Measurements from ENCODE around the gene TMEM270.
"Not testable (repeated sequence)": the region's sequence is repeated elsewhere in the genome, so short reads cannot be mapped to it uniquely, and the experiment has no call there.

TMEM270 gene, protein sequence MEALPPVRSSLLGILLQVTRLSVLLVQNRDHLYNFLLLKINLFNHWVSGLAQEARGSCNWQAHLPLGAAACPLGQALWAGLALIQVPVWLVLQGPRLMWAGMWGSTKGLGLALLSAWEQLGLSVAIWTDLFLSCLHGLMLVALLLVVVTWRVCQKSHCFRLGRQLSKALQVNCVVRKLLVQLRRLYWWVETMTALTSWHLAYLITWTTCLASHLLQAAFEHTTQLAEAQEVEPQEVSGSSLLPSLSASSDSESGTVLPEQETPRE

DNA sequence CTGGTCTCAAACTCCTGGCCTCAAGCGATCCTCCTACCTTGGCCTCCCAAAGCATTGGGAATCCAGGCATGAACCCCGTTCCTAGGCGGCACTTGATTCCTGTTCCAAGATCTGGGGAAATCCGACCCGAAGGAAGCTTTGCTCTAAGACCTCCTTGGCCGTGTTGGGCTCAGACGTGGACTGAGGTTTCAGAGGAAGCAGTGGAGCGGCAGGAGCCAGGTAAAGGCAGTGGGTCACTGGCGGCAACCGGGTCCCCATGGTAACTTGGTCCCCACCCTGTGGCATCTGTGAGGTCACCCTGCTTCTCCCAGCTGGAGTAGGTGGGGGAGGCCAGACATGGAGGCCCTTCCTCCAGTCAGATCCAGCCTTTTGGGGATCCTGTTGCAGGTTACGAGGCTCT is at the start of gene TMEM270:
Gene TMEM270, plus strand, starts transcription at position 301 of the 400 bp plus-strand sequence. Its CDS starts 36 bp downstream, at position 337.
- DNase-seq (ENCODE audit: low read depth) = no peak

DNA sequence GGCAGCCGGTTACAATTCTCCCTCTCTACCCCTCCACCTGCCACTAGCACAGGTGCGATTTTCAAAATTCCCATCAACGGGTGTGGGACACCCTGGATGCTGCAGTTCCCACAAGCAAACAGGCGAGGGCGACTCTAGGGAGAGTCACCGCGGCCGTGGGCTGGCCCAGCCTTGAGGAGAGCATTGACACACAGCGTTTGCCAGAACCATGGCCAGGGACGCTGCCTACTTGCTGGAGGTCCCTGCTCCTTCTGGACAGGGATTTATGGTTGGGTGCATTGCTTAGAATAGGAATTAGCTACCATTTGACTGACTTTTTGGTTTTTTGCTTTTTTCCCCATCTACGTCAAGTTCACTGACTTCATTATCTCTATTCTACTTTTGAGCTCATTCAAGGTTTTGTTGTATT is 49.2 kb upstream of the TMEM270 start:
- DNase-seq (ENCODE audit: low read depth) = no peak

DNA sequence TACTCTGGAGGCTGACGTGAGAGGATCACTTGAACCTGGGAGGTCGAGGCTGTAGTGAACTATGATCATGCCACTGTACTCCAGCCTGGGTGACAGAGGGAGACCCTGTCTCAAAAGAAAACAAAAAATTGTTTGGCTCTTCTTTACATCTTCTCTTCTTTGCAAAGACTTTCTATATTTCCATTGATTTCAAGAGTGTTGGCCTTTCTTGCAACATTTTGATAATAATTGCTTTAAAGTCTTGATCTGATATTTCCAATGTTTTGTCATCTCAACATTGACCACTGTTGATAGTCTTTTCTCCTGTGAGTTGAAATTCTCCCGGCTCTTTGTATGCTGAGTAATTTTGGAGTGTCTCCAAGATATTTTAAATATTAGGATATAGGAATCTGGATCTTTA is 48.0 kb upstream of the TMEM270 start:
- DNase-seq (ENCODE audit: low read depth) = no peak

DNA sequence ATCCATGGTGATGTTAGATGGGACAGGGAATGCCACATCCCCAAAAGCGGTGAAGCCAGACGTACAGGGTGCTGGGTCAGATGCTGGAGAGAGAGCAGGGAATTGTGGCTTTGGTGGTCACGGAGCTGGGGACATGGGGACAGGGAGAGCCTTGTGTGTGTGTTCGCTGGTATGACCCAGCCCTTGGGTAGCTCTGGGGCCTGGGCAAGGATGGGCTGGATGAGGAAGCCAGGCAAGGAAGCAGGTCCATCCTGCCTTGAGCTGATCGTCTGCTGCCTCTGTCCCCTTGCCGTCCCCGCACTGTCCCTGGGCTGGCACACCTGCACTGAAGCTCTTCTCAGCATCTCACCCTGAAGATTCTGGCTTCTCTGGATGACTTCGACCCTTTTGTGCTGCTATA is 45.5 kb upstream of the TMEM270 start:
- no peak for DNase-seq (ENCODE audit: low read depth)

DNA sequence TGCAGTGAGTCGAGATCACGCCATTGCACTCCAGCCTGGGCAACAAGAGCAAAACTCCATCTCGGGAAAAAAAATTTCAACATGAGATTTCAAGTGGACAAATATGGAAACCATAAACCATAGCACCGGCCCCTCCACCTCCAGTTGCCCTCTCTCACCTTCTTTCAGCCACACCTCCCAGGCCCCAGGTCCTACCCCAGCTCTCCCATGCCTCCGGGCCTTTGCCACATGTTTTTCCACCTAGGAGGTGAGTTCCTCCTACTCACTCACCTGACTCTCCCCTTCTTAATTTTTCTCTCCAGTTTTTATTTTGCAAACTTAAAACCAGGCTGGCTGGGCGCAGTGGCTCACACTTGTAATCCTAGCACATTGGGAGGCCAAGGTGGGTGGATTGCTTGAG is 43.8 kb upstream of the TMEM270 start:
- no peak for DNase-seq (ENCODE audit: low read depth)

DNA sequence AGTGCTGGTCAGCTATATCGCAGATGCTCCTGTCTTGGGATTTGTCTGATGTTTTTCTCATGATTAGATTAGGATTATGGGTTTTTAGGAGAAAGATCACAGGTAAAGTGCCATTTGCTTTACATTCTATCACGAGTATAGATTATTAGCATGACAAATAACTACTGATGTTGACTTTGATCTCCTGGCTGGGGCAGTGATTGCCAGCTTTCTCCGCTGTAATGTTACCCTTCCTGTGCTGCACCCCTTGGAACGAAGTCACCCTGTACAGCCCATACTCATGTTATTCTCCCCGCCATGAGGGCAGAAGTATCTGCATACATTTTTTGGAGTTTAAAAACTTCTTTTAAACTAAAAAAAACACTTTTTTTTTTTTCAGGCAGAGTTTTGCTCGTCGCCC is 40.9 kb upstream of the TMEM270 start:
- DNase-seq (ENCODE audit: low read depth) = no peak

DNA sequence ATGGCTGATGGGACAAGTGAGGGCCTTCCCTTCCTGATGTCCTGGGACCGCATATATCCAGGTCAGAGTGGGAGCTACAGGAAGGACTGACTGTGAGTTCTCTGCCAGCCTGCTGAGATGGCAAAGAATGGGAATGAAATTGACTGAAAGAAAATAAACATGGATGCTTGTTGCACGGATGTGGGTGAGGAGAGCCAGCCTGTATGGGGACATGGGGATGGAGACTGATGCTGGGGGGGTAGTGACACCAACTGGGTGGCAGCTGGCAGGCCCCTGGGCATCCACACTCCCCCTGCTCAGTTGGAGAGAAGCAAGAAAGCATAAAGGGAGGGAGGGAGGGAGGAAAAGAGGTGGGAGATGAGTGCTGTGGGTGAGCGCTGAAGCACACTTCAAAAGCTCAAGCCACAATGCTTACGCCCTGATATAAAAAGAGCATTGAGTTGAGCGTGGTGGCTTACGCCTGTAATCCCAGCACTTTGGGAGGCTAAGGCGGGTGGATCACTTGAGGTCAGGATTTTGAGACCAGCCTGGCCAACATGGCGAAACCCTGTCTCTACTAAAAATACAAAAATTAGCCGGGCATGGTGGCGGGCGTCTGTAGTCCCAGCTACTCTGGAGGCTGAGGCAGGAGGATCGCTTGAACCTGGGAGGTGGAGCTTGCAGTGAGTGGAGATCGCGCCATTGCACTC is 39.2 kb upstream of the TMEM270 start:
- DNase-seq (ENCODE audit: low read depth) = not testable (repeated sequence)

DNA sequence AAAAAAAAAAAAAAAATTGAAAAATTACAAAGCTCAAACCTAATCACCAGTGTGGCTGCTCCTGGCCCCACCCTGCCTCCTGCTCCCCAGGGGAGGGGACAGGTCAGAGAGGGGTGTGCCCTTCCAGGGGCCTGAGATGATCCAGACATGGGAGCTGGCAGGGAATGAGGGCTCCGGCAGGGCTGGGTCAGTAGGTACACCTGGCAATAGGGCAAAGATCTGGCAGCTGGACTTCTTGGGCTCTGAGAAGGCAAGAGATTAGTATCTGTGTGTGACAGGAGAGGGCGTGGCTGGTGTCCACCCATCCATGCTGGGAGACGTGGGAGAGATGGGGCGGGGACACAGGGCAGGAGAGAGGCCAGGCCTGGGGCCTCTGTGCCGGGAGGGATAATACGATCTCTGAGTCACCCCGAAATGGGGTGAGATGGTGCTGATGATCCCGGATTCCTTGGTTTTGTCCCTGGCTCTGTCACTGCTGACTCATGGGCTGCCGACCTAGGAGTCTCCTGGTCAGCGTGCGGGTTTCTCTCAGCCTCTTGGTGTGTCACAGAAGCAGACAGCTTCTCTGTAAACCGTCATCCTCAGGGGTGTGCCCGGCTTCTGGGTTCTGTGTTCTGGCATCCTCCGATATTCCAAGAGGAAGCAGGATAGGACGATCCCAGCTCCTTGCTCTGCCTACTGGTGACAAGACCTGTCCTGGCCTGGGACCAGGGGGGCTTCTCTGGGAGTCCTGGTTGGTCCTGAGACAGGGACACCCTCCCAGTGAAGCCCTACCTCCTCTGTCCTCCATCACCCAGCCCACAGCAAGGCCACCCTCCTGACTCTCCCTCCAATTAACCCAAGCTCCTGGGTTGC is 38.4 kb upstream of the TMEM270 start:
- peak; percentile 99 for DNase-seq (ENCODE audit: low read depth)

DNA sequence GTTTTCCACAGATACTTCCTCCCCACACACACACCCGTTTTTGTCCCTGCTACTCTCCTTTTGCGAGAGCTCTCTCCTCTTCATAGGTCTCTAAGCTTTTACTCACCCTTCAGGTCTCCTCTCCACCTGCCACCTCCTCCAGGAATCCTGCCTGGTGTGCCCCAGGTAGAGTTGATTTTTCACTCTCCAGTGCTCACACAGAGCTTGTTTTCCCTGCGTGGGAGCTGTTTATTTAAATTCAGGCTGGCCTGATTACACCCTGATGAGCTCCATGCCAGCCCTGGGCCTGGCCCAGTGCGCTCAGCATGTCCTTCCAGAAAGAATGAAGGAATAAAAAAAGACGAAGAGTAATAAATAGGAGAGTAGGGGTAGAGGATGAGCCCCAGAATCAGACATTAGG is 37.7 kb upstream of the TMEM270 start:
- DNase-seq (ENCODE audit: low read depth) = no peak

DNA sequence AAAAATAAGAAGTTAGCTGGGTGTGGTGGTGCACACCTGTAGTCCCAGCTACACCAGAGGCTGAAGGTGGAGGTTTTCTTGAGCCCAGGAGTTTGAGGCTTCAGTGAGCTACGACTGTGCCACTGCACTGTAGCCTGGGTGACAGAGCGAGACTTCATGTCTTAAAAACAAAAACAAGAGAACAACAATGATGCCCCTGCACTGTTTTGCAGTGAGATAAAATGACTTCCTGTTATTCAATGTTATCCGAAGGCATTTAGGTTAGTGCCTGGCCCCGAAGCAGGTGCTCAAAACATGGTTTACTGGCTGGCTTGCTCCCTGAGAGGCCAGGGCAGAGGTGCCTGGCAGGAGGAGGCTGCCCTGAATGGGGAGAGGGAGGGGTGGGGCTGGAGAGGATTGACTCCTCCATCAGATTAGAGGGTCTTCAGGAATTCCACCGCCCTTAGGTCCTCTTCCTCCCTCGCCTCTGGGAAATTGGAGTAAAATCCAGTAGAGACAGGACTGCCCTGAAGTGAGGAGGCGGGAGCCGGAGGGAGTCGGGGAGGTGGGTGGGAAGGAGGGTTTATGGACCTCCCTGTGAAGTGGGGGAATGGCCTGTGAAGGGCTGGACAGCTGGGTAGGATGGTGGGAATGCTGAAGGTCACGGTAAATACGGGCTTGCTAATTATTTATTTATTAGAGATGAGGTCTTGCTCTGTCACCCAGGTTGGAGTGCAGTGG is 36.9 kb upstream of the TMEM270 start:
- DNase-seq (ENCODE audit: low read depth) = no peak

DNA sequence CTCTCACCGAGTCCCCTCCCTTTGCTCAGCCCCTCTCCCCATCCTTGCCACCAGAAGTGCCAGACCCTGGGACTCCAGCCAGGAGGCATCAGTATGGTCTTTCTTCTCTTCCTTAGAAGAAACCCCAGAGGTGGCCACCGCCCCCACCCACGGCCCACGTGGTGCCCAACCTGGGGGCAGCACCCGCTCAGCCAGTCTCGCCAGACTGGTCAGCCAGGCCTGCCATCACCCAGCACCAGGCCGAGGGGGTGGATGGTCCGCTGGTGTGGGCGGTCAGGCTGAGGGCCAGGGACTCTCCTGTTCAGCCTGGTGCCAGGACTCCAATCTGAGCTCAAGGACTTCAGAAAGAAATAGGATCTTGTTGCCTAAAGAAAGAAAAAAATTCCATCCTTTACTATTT is 36.0 kb upstream of the TMEM270 start:
- no peak for DNase-seq (ENCODE audit: low read depth)

DNA sequence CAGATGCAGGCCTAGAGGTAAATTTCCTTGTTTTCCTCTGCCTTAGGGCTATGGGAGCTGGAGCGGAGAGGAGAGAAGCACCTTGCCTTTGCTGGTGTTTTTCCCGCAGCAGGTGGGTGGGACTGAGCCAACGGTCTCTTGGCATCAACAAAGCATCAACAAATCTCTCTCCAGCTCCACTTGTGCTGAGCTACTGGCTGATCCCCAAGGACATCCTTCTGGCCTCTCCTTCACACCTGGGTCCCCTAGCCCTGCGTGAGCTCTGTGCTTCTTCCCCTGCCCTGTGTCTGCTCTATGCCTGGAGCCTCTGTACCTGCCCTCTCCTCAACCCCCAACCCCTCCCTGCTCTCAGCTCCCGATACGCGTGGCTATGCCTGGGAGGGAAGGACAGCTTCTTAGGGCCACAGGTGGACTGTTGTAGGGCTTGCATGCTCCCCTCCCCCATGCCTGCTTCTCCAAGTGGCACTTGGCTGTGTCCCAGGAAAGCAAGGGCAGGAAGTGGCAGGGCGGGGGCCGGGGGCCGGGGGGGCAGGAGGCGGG is 33.3 kb upstream of the TMEM270 start:
- DNase-seq (ENCODE audit: low read depth) = no peak

DNA sequence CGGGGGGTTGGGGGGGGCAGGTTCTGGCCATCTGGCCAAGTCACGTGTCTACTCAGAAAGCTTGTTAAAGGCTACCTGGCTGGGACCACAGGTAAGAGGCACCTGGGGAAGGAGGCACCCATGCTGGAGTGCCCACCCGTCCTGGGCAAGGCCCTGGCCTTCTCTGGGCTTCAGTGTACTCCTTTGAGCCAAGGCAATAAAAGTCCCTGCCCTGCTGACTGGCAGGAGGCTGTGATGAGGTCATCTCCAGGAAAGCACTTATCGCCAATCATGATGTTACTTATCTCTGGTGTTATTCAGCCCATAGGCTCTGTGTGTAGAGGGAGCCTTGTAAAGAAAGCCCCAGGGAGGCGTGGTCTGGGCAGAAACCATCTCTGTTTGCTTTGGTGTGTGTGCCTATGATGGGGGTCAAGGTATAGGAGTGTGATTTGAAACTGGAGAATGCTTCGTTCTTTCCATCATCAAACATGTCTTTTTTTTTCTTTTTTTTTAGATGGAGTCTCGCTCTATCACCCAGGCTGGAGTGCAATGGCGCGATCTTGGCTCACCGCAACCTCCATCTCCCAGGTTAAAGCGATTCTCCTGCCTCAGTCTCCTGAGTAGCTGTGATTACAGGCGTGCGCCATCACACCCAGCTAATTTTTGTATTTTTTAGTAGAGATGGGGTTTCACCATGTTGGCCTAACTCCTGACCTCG is 32.7 kb upstream of the TMEM270 start:
- no peak for DNase-seq (ENCODE audit: low read depth)

DNA sequence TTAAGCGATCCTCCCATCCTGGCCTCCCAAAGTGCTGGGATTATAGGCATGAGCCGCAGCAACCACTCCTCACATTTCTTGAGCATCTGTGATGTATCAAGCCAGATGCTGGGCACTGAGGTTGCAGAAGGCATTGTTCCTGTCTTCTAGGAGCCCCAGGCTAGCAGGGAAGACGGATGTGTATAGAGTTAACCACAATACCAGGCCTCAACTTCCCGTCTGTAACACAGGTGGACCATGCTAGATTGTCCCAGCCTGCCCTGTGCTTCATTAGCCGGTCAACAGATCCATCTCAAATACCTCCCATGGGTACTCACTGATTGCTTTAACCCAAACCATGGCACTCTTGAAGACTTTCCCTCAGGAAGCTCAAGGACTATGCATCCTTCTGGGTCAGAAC is 32.0 kb upstream of the TMEM270 start:
- no peak for DNase-seq (ENCODE audit: low read depth)

DNA sequence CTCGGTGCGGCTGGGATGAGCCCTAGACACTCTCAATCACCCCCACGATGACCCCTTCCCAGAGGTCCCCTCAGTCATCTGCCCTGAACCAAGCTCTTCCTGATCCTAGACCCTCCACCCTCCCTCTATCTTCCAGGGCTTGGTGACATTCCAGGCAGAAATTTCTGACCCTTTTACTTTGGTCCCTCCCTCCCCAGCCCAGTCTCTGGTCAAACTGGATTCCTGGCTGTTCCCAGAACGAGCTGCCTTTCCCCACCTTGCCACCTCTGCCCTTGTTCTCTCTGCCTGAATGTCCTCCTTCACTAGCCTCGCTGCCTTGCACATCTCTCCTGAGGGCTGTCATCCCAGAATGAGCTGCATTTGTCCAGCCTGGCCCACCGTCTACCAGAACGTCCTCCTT is 31.5 kb upstream of the TMEM270 start:
- DNase-seq (ENCODE audit: low read depth) = no peak

DNA sequence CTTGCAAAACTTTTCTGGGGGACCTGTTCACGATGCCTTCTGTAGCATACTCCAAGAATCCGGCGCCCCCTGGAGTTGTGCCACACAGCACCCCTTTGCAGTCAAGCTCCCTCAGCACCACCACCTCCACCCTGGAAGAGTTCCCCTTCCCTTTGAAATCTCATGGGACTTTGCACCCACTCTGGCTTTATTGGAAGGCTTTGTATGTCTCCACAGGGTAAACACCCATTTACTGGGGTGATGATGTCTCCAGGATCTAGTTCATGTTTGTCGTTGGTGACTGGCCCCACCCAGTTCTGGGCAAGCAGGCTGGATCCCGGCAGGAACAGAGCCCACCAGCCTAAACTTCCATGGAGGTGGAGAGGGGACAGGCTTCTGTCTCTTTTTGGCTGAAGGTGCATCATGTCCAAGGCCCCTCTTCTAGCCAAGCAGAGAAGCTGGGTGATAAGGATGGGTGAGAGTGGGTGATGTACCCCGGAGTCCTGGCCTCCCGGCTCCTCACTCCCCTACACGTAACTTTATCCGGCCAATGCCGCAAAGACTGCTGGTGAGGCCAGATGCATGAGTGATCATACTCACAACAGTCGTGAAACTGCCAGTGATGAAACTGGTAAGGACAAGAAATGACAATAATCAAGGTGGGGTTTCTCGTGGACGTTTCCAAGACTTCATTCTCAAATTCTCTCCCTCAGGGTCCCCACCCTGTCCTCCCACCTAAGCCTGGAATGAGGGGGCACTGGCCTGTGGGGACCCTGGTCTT is 30.9 kb upstream of the TMEM270 start:
- DNase-seq (ENCODE audit: low read depth) = no peak

DNA sequence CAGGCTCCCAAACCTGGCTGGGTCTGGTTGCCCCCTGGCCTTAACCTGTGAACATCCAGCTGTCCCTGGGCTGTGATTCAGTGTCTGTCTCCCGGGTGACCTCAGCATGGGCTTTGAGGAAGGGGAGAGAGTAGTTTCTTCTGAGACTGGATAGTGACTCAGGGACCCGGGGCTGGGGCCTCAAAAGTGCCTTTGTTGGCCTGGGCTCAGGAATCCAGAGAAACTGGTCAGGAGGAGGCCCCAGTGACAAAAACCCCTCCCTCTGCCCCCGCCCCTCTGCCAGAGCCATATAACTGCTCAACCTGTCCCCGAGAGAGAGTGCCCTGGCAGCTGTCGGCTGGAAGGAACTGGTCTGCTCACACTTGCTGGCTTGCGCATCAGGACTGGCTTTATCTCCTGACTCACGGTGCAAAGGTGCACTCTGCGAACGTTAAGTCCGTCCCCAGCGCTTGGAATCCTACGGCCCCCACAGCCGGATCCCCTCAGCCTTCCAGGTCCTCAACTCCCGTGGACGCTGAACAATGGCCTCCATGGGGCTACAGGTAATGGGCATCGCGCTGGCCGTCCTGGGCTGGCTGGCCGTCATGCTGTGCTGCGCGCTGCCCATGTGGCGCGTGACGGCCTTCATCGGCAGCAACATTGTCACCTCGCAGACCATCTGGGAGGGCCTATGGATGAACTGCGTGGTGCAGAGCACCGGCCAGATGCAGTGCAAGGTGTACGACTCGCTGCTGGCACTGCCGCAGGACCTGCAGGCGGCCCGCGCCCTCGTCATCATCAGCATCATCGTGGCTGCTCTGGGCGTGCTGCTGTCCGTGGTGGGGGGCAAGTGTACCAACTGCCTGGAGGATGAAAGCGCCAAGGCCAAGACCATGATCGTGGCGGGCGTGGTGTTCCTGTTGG is 30.0 kb upstream of the TMEM270 start, which contains the start of gene CLDN4:
Gene CLDN4, plus strand, starts transcription at position 316 of the 903 bp plus-strand sequence. Its CDS starts 206 bp downstream, at position 522.
- no peak for DNase-seq (ENCODE audit: low read depth)

DNA sequence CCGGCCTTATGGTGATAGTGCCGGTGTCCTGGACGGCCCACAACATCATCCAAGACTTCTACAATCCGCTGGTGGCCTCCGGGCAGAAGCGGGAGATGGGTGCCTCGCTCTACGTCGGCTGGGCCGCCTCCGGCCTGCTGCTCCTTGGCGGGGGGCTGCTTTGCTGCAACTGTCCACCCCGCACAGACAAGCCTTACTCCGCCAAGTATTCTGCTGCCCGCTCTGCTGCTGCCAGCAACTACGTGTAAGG is 29.4 kb upstream of the TMEM270 start:
- no peak for DNase-seq (ENCODE audit: low read depth)

DNA sequence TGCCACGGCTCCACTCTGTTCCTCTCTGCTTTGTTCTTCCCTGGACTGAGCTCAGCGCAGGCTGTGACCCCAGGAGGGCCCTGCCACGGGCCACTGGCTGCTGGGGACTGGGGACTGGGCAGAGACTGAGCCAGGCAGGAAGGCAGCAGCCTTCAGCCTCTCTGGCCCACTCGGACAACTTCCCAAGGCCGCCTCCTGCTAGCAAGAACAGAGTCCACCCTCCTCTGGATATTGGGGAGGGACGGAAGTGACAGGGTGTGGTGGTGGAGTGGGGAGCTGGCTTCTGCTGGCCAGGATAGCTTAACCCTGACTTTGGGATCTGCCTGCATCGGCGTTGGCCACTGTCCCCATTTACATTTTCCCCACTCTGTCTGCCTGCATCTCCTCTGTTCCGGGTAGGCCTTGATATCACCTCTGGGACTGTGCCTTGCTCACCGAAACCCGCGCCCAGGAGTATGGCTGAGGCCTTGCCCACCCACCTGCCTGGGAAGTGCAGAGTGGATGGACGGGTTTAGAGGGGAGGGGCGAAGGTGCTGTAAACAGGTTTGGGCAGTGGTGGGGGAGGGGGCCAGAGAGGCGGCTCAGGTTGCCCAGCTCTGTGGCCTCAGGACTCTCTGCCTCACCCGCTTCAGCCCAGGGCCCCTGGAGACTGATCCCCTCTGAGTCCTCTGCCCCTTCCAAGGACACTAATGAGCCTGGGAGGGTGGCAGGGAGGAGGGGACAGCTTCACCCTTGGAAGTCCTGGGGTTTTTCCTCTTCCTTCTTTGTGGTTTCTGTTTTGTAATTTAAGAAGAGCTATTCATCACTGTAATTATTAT is 28.9 kb upstream of the TMEM270 start:
- no peak for DNase-seq (ENCODE audit: low read depth)
